ENCODE measurements around the gene EEF1AKMT4. TPM values are rescaled to one million over a fixed set of nuclear protein-coding genes. Genes with fewer than 3 reads are reported as not detected.

EEF1AKMT4 gene
- total and polyA plus RNA-seq, 10 of the 15 experiments (the other 5 are each of a cell fraction or from before 2014, with no cell fraction given) = 7.5 to 26.8 (median 18.3) TPM

GRCh38 chr3:184255291-184256039, 6.0 kb downstream of the EEF1AKMT4 start:
- DNase-seq (ENCODE audit: low read depth, low spot score) (no peak), ATAC-seq (no peak), FAIRE-seq (no peak)
- H3K27me3 ChIP-seq (replicated peaks in 1 of 2; ENCODE audit: control insufficient read depth in 2 of 2, insufficient read depth in 2 of 2, low read length in 1 of 2) = peaks cover 1 to 2% of the 10 kb centered on the region in 2 experiments; a peak in 3 of 4 replicates
- in situ Hi-C loops (cut with MboI) = no loop called here
- H2AFZ ChIP-seq (ENCODE audit: control insufficient read depth, low read depth, low read length) = no peak overlapping the region
- intact Hi-C loops (cut with micrococcal nuclease; ENCODE audit: unreplicated experiment) = loop anchor here (10.0 kb wide), 1 partner anchor 241 kb away; the partner anchor contains the start of gene ABCC5
- ChIA-PET RAD21 (ENCODE audit: unreplicated experiment) (no interaction called here), SMC1A (ENCODE audit: uncharacterized antibody, unreplicated experiment) (interaction anchor here (1.0 to 2.6 kb wide), 3 partner anchors 9 to 28 kb away, joined by 3 to 15 read pairs (median 3); no protein-coding TSS in a partner anchor), POLR2A (no interaction called here), CTCF (interaction anchor here (1.3 to 7.1 kb wide), 4 partner anchors 17 to 122 kb away, joined by 3 to 69 read pairs (median 4); partner anchors contain the start of gene VWA5B2)
- no peak overlapping the region for H3K9ac ChIP-seq (ENCODE audit: control insufficient read depth, insufficient read depth, low read length)
- H3K4me3 ChIP-seq = no peak overlapping the region
- BruUV-seq (replicated peaks) = no TSS peak
- H3K4me1 ChIP-seq (ENCODE audit: control insufficient read depth, insufficient read depth, low read length) = no peaks in the 10 kb centered on the region
- H4K20me1 ChIP-seq (ENCODE audit: control insufficient read depth, insufficient read depth) = no peaks in the 10 kb centered on the region
- no peak overlapping the region for H3K27ac ChIP-seq (ENCODE audit: control insufficient read depth, insufficient read depth)
- H3K79me2 ChIP-seq (ENCODE audit: control insufficient read depth, insufficient read depth, low read length) = no peaks in the 10 kb centered on the region
- no peak overlapping the region for H3K4me2 ChIP-seq (ENCODE audit: control insufficient read depth, insufficient read depth)
- H3K9me3 ChIP-seq (replicated peaks; ENCODE audit: control insufficient read depth, insufficient read depth, low read length) = no peaks in the 10 kb centered on the region
- TF ChIP-seq E2F4 (IDR thresholded peaks at IDR 0.05; ENCODE audit: low read depth, low read length) = no peak
- TF ChIP-seq SREBF1 (IDR thresholded peaks at IDR 0.05; ENCODE audit: low read length) = no peak
- TF ChIP-seq EP300 (IDR thresholded peaks at IDR 0.05; ENCODE audit: borderline replicate concordance in 1 of 2, control insufficient read depth in 1 of 2, low read depth in 2 of 2, low read length in 2 of 2) = no peak
- TF ChIP-seq CUX1 (IDR thresholded peaks at IDR 0.05; ENCODE audit: insufficient replicate concordance, low read depth, low read length) = no peak
- TF ChIP-seq PAX8 (IDR thresholded peaks at IDR 0.05) = no peak
- no peak for TF ChIP-seq RELA (IDR thresholded peaks at IDR 0.05; ENCODE audit: borderline replicate concordance, partially characterized antibody)
- no peaks in the 10 kb centered on the region for H3K36me3 ChIP-seq (ENCODE audit: control insufficient read depth in 2 of 2, insufficient read depth in 2 of 2, low read length in 1 of 2)
- 77% methylated on average over 3 of the region's 3 CpGs for WGBS (ENCODE audit: insufficient coverage, insufficient replicate concordance, low lambda C conversion rate, missing lambda C conversion rate)
